A673 (cell line): Measurements from ENCODE around the gene C19orf47. TPM values are rescaled to one million over a fixed set of nuclear protein-coding genes. Genes with fewer than 3 reads are reported as not detected.

Experiments
- BruUV-seq: library from RNA; stranded (reverse); fragments of 400-500 nt; replicated peaks from 2 replicates; lab custom pipeline; 2021; lab: Mats Ljungman, UMichigan
- CTCF ChIA-PET: fragments of 300-600 bp; sonication (Branson Sonifier 250); formaldehyde crosslinking; loops from one replicate; lab custom pipeline; 2022; ENCODE audit warnings: antibody characterized with exemption; lab: Charles Lee
- POLR2A ChIA-PET: fragments of 300-600 bp; sonication (Branson Sonifier 250); formaldehyde crosslinking; loops from one replicate; lab custom pipeline; 2022; ENCODE audit warnings: antibody characterized with exemption; ENCODE audit not compliant: low non-redundant PET; lab: Charles Lee
- DNase-seq: peaks from one replicate; pipeline ENCODE4 v3.0.0-alpha.2; 2015; ENCODE audit warnings: low spot score
- H3K27ac ChIP-seq: fragments of 200-600 bp; sonication (generic); 2 replicates; pipeline ENCODE4 v1.5.1; 2016; ENCODE audit warnings: mixed run types, low read depth, mild to moderate bottlenecking, mixed read lengths, antibody characterized with exemption, low read length; ENCODE audit not compliant: poor library complexity, severe bottlenecking
- H3K27me3 ChIP-seq: fragments of 200-600 bp; sonication (generic); replicated peaks from 2 replicates; pipeline ENCODE4 v1.6.1; 2017; ENCODE audit warnings: mixed run types, low read depth, mild to moderate bottlenecking, mixed read lengths, antibody characterized with exemption, low read length; ENCODE audit not compliant: insufficient read depth, poor library complexity
- H3K36me3 ChIP-seq: fragments of 200-600 bp; sonication (generic); 2 replicates; pipeline ENCODE4 v1.6.1; 2016; ENCODE audit warnings: mixed run types, mild to moderate bottlenecking, mixed read lengths, antibody characterized with exemption, low read length; ENCODE audit not compliant: insufficient read depth, poor library complexity, severe bottlenecking
- H3K4me1 ChIP-seq: fragments of 200-600 bp; sonication (generic); 2 replicates; pipeline ENCODE4 v1.6.1; 2017; ENCODE audit warnings: mixed run types, mild to moderate bottlenecking, mixed read lengths, antibody characterized with exemption, low read length; ENCODE audit not compliant: insufficient read depth, poor library complexity, severe bottlenecking
- H3K4me3 ChIP-seq: fragments of 200-600 bp; sonication (generic); 2 replicates; pipeline ENCODE4 v1.5.1; 2016; ENCODE audit warnings: low read depth, mixed run types, mild to moderate bottlenecking, mixed read lengths, low read length; ENCODE audit not compliant: poor library complexity, severe bottlenecking
- H3K9me3 ChIP-seq: fragments of 200-600 bp; sonication (generic); 2 replicates; pipeline ENCODE4 v1.6.1; 2016; ENCODE audit warnings: mixed run types, low read depth, mild to moderate bottlenecking, mixed read lengths, antibody characterized with exemption, low read length; ENCODE audit not compliant: poor library complexity, severe bottlenecking
- EZH2 ChIP-seq: fragments of 200-600 bp; sonication (generic); IDR thresholded peaks from 2 replicates; pipeline ENCODE4 v1.6.1; 2017; ENCODE audit warnings: borderline replicate concordance, low read depth, mild to moderate bottlenecking, mixed read lengths, antibody characterized with exemption, low read length; ENCODE audit not compliant: poor library complexity, severe bottlenecking
- intact Hi-C: fragments of 100-400 bp; cut with micrococcal nuclease; formaldehyde crosslinking; loops from one replicate; pipeline ENCODE4 v1.10.0; 2022; ENCODE audit not compliant: unreplicated experiment
- total RNA-seq: library from RNA; stranded (reverse); gene quantifications from 2 replicates; pipeline ENCODE4 v1.2.3, GENCODE V29; 2021
- TF ChIP-seq, protein P1 (sequence below): fragments of 300-800, 200-600 bp; sonication (generic); conservative IDR thresholded peaks from 2 replicates; pipeline ENCODE4 v1.5.1; 2017; ENCODE audit warnings: low read depth, mild to moderate bottlenecking, antibody characterized with exemption, low read length, moderate library complexity, mixed read lengths

C19orf47 gene
- total RNA-seq, 1 experiment from 2014 or later: 26.5 TPM

DNA sequence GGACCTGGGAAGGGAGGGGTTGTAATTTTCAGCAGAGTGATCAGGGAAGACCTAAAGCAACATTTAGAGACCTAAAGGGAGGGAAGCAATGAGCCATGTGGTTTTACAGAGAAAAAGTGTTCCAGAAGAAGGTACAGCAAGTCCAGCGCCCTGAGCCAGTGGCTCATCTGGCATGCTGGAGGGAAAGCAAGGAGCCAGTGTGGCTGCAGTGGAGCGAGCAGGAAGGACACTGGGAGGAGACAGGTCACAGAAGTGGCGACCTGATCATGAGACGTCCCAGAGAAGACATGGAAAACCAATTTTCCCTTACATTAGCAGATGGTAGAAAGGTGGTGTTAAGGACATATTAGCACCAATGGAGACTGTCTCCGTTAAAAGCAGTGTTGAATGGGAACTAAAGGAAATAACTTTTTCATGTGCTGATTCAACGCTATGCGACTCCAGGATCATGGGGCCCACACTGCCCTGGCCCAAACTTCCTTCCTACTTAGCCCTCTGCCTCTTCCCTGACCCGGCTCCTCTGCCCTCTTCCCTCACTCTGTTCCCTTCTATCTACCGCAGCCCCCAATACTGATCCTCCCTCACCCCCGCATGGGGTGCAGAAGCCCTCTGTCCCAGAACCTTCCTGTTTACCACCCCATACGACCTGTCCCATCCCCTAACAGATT lies 5.4 kb downstream of the C19orf47 start:
- intact Hi-C loops: no loop called here
- no TSS peak for BruUV-seq
- H3K4me1 ChIP-seq: peaks cover 6% of the 10 kb centered on the region
- no peak overlapping the region for H3K4me3 ChIP-seq
- no peak for DNase-seq
- no peaks in the 10 kb centered on the region for H3K9me3 ChIP-seq
- CTCF ChIA-PET: no interaction called here
- POLR2A ChIA-PET: no interaction called here
- no peak for TF ChIP-seq EZH2
- TF ChIP-seq, protein P1, sequence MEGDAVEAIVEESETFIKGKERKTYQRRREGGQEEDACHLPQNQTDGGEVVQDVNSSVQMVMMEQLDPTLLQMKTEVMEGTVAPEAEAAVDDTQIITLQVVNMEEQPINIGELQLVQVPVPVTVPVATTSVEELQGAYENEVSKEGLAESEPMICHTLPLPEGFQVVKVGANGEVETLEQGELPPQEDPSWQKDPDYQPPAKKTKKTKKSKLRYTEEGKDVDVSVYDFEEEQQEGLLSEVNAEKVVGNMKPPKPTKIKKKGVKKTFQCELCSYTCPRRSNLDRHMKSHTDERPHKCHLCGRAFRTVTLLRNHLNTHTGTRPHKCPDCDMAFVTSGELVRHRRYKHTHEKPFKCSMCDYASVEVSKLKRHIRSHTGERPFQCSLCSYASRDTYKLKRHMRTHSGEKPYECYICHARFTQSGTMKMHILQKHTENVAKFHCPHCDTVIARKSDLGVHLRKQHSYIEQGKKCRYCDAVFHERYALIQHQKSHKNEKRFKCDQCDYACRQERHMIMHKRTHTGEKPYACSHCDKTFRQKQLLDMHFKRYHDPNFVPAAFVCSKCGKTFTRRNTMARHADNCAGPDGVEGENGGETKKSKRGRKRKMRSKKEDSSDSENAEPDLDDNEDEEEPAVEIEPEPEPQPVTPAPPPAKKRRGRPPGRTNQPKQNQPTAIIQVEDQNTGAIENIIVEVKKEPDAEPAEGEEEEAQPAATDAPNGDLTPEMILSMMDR: no peak
- no peaks in the 10 kb centered on the region for H3K36me3 ChIP-seq
- H3K27me3 ChIP-seq: no peaks in the 10 kb centered on the region
- H3K27ac ChIP-seq: no peak overlapping the region

DNA sequence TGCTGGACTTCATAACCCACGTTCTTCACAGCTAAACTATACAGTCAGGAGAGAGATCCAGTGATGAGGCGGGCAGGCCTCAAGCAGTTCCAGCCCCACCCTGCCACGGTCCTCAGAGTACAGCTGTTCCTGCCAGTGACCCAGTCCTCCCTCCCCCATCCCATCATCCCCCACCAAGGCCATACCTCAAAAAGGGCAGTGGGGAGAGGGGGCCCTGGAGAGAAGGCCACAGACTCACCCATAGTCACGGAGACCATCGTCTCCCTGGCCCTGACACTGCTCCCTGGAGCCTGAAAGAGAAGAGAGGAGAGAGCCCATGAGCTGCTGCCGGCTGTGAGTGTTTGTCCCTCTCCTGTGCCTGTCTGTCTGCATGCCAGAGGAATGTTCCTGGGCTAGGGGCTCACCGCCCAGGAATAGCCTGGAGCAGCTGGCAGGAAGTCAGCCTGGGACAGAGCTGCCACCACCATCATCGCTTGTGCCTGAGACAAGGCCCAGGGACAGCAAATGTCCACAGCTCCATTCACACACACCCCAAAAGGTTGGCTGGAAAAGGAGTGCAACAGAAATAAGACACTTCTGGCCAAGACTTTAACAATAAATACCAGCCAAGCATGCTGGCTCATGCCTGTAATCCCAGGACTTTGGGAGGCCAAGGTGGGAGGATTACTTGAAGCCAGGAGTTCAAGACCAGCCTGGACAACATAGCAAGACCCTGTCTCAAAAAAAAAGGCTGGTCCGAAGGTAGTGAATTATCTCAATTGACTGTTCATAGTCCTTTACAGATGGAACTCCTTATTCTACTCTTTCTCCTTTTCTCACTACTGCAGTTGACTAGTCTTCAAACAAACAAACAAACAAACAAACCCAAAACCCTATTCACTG lies 6.4 kb downstream of the C19orf47 start:
- BruUV-seq: no TSS peak
- no peak for DNase-seq
- Histone ChIP-seq H3K4me3 (no peak overlapping the region), H3K36me3 (no peaks in the 10 kb centered on the region), H3K27me3 (no peaks in the 10 kb centered on the region), H3K4me1 (no peaks in the 10 kb centered on the region), H3K9me3 (no peaks in the 10 kb centered on the region), H3K27ac (no peak overlapping the region)
- CTCF ChIA-PET: no interaction called here
- POLR2A ChIA-PET: no interaction called here
- no peak for TF ChIP-seq EZH2
- TF ChIP-seq, protein P1: no peak
- intact Hi-C loops: no loop called here

DNA sequence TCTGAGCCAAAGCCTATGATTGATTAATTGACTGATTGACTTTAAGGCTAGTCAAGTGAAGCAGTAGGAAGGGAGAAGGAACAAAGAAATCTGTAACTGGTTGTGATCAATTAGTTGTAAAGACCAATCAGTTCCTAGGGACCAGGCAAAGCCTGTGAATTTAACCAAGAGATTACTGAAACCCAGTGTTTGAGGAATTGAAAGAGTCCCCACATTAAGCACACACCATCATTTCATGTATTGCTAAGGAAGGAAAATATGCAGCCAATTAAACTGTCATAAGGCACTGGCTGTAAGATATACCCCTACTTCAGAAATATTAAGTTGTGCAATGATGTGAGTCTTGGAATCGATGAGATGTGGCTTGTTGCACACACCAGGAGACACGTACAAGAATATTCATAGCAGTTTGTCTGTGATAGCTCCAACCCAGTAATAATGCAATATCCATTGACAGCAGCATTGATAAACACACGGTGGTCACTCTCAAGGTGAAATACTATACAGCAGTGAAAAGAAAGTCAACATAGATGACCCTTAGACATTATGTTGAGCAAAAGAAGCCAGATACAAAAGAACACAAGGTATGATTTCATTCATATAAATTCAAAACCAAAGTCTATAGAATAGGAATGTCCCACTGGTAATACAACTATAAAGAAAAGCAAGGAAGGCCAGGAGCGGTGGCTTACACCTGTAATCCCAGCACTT lies 9.0 kb downstream of the C19orf47 start:
- H3K36me3 ChIP-seq: peaks cover 4% of the 10 kb centered on the region
- ChIA-PET POLR2A (no interaction called here), CTCF (no interaction called here)
- DNase-seq: no peak
- H3K4me3 ChIP-seq: no peak overlapping the region
- TF ChIP-seq, protein P1: no peak
- TF ChIP-seq EZH2: no peak
- H3K4me1 ChIP-seq: no peaks in the 10 kb centered on the region
- no peaks in the 10 kb centered on the region for H3K27me3 ChIP-seq
- no peak overlapping the region for H3K27ac ChIP-seq
- BruUV-seq: no TSS peak
- H3K9me3 ChIP-seq: no peaks in the 10 kb centered on the region
- intact Hi-C loops: no loop called here
